Mucosa of stomach (tissue), 1 donor: ENCODE data around the gene IL1RAP.

Source experiments
- H3K27me3 ChIP-seq: one replicate; pipeline ENCODE4 v1.7.0; 2013; ENCODE audit warnings: mild to moderate bottlenecking, low read length; ENCODE audit not compliant: control insufficient read depth, insufficient read depth
- H3K36me3 ChIP-seq: one replicate; pipeline ENCODE4 v1.7.0; 2013; ENCODE audit warnings: low read length; ENCODE audit not compliant: control insufficient read depth, insufficient read depth
- H3K4me1 ChIP-seq: one replicate; pipeline ENCODE4 v1.7.0; 2013; ENCODE audit warnings: mild to moderate bottlenecking, low read length; ENCODE audit not compliant: control insufficient read depth, insufficient read depth
- H3K4me3 ChIP-seq: one replicate; pipeline ENCODE4 v1.7.0; 2013; ENCODE audit warnings: low read length
- H3K9ac ChIP-seq: one replicate; pipeline ENCODE4 v1.7.0; 2013; ENCODE audit warnings: mild to moderate bottlenecking, low read length, moderate library complexity
- H3K9me3 ChIP-seq: one replicate; pipeline ENCODE4 v1.7.0; 2013; ENCODE audit warnings: mild to moderate bottlenecking, low read length, moderate library complexity; ENCODE audit not compliant: control insufficient read depth
- donor health status: Pancreatic carcinoma.

The IL1RAP gene

GRCh38 chr3:190624282-190624681, 110.4 kb downstream of the IL1RAP start:
- Histone ChIP-seq H3K9ac (no peak overlapping the region), H3K27me3 (no peaks in the 10 kb centered on the region), H3K9me3 (no peaks in the 10 kb centered on the region), H3K36me3 (no peaks in the 10 kb centered on the region), H3K4me1 (no peaks in the 10 kb centered on the region), H3K4me3 (no peak overlapping the region)

- Histone ChIP-seq H3K36me3 (no peaks in the 10 kb centered on the region), H3K4me3 (no peak overlapping the region)
Measured at GRCh38 chr3:190626951-190627620, 113.2 kb downstream of the IL1RAP start.

DNA sequence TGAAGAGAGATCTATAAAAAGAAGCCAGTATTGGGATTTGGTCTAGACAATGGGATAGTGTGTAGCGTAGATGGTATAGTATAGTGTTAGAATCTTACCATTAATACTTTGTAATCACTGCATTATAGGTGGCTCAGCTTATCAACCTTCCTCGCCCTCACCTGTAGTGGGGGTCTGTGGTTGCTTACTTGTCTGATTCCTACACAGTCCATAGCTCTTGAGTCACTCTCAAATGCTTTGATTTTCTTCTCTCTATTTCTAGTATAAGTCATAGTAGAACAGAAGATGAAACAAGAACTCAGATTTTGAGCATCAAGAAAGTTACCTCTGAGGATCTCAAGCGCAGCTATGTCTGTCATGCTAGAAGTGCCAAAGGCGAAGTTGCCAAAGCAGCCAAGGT, 115.2 kb downstream of the IL1RAP start:
- H3K36me3 ChIP-seq: no peaks in the 10 kb centered on the region
- H3K4me1 ChIP-seq: no peaks in the 10 kb centered on the region
- no peak overlapping the region for H3K4me3 ChIP-seq
- H3K9ac ChIP-seq: no peak overlapping the region
- no peaks in the 10 kb centered on the region for H3K9me3 ChIP-seq
- H3K27me3 ChIP-seq: no peaks in the 10 kb centered on the region

More at GRCh38 chr3:190626951-190627620, 113.2 kb downstream of the IL1RAP start:
- Histone ChIP-seq H3K27me3 (no peaks in the 10 kb centered on the region), H3K9ac (no peak overlapping the region), H3K4me1 (no peaks in the 10 kb centered on the region), H3K9me3 (no peaks in the 10 kb centered on the region)

DNA sequence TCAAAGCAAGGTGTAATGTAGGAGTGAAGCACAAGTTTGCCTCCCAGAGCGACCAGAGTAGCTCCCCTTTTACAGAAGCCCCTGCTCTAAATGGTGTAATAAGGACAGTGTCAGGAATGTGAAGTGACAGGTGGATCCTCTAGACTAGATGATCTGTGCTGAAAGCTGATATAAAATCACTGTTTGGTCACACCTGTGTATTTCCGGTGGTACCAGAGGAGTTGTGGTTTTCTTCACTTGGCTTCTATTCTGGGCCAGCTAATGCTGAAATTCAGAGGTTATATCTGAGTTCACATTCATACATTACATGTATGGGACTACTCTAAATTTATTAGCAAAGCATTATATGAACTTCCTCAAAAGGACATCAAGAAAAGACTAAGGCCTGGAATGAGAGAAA, 117.4 kb downstream of the IL1RAP start:
- Histone ChIP-seq H3K9ac (no peak overlapping the region), H3K36me3 (no peaks in the 10 kb centered on the region), H3K27me3 (no peaks in the 10 kb centered on the region), H3K4me3 (no peak overlapping the region), H3K4me1 (no peaks in the 10 kb centered on the region), H3K9me3 (no peaks in the 10 kb centered on the region)

- H3K9me3 ChIP-seq: no peaks in the 10 kb centered on the region
- H3K4me3 ChIP-seq: no peak overlapping the region
- no peaks in the 10 kb centered on the region for H3K27me3 ChIP-seq
- H3K36me3 ChIP-seq: no peaks in the 10 kb centered on the region
- H3K4me1 ChIP-seq: no peaks in the 10 kb centered on the region
- no peak overlapping the region for H3K9ac ChIP-seq
Measured at GRCh38 chr3:190641564-190641963, 127.7 kb downstream of the IL1RAP start.

DNA sequence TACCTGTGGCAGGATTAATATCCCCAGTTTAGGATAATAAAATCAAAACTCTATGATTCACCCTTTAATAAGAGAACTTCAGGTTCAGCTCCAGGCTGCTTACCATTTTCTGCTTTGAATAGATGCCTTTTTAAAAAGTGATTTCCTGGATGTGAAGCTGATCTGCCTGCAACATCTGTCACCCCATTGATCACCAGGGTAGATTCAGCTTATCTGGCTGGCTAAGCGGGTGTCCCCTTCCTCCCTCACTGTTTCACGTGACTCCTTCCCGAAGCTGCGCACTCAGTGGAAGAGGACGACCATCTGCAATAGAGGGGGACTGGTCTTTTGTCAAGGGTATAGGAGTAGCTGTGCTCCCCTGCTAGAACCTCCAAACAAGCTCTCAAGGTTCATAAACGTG, 128.1 kb downstream of the IL1RAP start:
- Histone ChIP-seq H3K9me3 (no peaks in the 10 kb centered on the region), H3K27me3 (no peaks in the 10 kb centered on the region), H3K9ac (no peak overlapping the region), H3K4me1 (no peaks in the 10 kb centered on the region), H3K4me3 (no peak overlapping the region), H3K36me3 (no peaks in the 10 kb centered on the region)

GRCh38 chr3:190644035-190644434, 130.2 kb downstream of the IL1RAP start:
- Histone ChIP-seq H3K36me3 (no peaks in the 10 kb centered on the region), H3K4me1 (no peaks in the 10 kb centered on the region), H3K9ac (no peak overlapping the region), H3K27me3 (no peaks in the 10 kb centered on the region), H3K4me3 (no peak overlapping the region), H3K9me3 (no peaks in the 10 kb centered on the region)

DNA sequence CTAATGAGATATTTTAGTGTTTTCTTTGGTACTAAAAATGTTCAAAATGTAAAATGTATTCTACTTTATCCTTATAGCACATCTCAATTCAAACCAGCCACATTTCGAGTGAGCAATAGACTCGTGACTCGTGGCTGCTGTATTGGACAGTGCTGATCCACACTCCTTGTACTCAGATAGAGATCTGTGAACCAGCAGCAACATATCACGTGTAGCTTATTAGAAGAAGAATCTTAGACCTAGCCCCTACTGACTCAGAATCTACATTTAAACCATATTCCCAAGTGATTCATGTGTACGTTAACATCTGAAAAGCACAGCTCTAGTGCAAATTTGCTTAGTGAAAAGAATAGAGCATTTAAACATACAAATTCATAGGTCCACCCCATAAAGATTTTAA, 130.9 kb downstream of the IL1RAP start:
- Histone ChIP-seq H3K9me3 (no peaks in the 10 kb centered on the region), H3K9ac (no peak overlapping the region), H3K36me3 (no peaks in the 10 kb centered on the region), H3K4me1 (no peaks in the 10 kb centered on the region), H3K27me3 (no peaks in the 10 kb centered on the region), H3K4me3 (no peak overlapping the region)

GRCh38 chr3:190645932-190646460, 132.1 kb downstream of the IL1RAP start:
- no peaks in the 10 kb centered on the region for H3K27me3 ChIP-seq
- no peak overlapping the region for H3K9ac ChIP-seq
- H3K4me1 ChIP-seq: no peaks in the 10 kb centered on the region
- no peaks in the 10 kb centered on the region for H3K36me3 ChIP-seq
- no peak overlapping the region for H3K4me3 ChIP-seq
- H3K9me3 ChIP-seq: no peaks in the 10 kb centered on the region

- H3K9me3 ChIP-seq: no peaks in the 10 kb centered on the region
- no peak overlapping the region for H3K9ac ChIP-seq
- no peaks in the 10 kb centered on the region for H3K36me3 ChIP-seq
- H3K4me1 ChIP-seq: no peaks in the 10 kb centered on the region
- no peaks in the 10 kb centered on the region for H3K27me3 ChIP-seq
- no peak overlapping the region for H3K4me3 ChIP-seq
Measured at GRCh38 chr3:190646996-190647395, 133.1 kb downstream of the IL1RAP start.

GRCh38 chr3:190655933-190656332, 142.0 kb downstream of the IL1RAP start:
- no peaks in the 10 kb centered on the region for H3K36me3 ChIP-seq
- no peaks in the 10 kb centered on the region for H3K27me3 ChIP-seq
- H3K9ac ChIP-seq: no peak overlapping the region
- no peaks in the 10 kb centered on the region for H3K9me3 ChIP-seq
- no peak overlapping the region for H3K4me3 ChIP-seq
- H3K4me1 ChIP-seq: no peaks in the 10 kb centered on the region

GRCh38 chr3:190658106-190658505, 144.2 kb downstream of the IL1RAP start:
- H3K27me3 ChIP-seq: no peaks in the 10 kb centered on the region
- H3K9me3 ChIP-seq: no peaks in the 10 kb centered on the region
- no peaks in the 10 kb centered on the region for H3K36me3 ChIP-seq
- no peak overlapping the region for H3K4me3 ChIP-seq
- no peak overlapping the region for H3K9ac ChIP-seq
- H3K4me1 ChIP-seq: no peaks in the 10 kb centered on the region

DNA sequence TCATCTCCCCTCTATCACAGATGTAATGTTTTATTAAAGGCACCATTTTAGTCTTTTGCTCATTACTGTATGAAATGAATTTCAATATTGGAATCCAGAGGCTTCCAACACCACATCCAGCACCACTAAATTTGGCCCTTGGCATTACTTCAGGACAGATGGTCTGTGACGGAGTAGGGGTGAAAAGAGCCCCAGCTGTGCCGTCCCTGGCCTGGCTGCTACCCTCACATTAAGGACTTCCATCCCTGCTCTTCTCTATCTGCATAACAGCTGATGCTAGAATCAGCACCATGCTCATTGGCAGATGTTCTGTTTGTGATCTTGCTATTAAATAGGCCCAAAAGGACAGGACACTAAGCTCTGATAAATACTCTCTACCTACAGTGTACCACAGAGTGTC, 152.9 kb downstream of the IL1RAP start:
- H3K4me1 ChIP-seq: no peaks in the 10 kb centered on the region
- no peak overlapping the region for H3K9ac ChIP-seq
- no peaks in the 10 kb centered on the region for H3K36me3 ChIP-seq
- no peaks in the 10 kb centered on the region for H3K9me3 ChIP-seq
- no peaks in the 10 kb centered on the region for H3K27me3 ChIP-seq
- no peak overlapping the region for H3K4me3 ChIP-seq
